HEK293 (cell line): Measurements from ENCODE around the gene SLAMF6.

Source experiments
- CTCF ChIA-PET: fragments of 350-600 bp; formaldehyde crosslinking; extraction: SDS; loops from one replicate; lab custom pipeline; 2021; ENCODE audit warnings: antibody characterized with exemption; lab: Yijun Ruan, JAX
- POLR2A ChIA-PET: fragments of 300-600 bp; formaldehyde crosslinking; extraction: SDS; loops from one replicate; lab custom pipeline; 2020; ENCODE audit warnings: antibody characterized with exemption, inconsistent platforms; lab: Yijun Ruan, JAX
- H3K27ac ChIP-seq: fragments of 200-500 bp; sonication (Bioruptor generic); 2 replicates; pipeline ENCODE4 v1.5.1; 2014; ENCODE audit warnings: low read depth, low read length, control low read depth, inconsistent platforms; ENCODE audit errors: extremely low read depth
- H3K36me3 ChIP-seq, 2 experiments: fragments of 200-500 bp in 1 of 2; sonication (Bioruptor generic) in 1 of 2; 1 replicate in 1 of 2; 2 replicates in 1 of 2; pipeline ENCODE4 v1.5.1; 2014 to 2017; ENCODE audit warnings: inconsistent platforms in 2 of 2, low read length in 2 of 2; ENCODE audit not compliant: control insufficient read depth in 2 of 2, insufficient read depth in 1 of 2
- H3K4me1 ChIP-seq: fragments of 200-500 bp; sonication (Bioruptor generic); 2 replicates; pipeline ENCODE4 v1.5.1; 2014; ENCODE audit warnings: mild to moderate bottlenecking, low read length, inconsistent platforms; ENCODE audit not compliant: control insufficient read depth, insufficient read depth
- H3K4me3 ChIP-seq: 2 replicates; pipeline ENCODE4 v1.5.1; 2011; ENCODE audit warnings: low read depth, mild to moderate bottlenecking, control low read depth, low read length, moderate library complexity
- H3K9me3 ChIP-seq: fragments of 200-500 bp; sonication (Bioruptor generic); 2 replicates; pipeline ENCODE4 v1.5.1; 2014; ENCODE audit warnings: low read depth, low read length, inconsistent platforms; ENCODE audit not compliant: control insufficient read depth, insufficient read depth
- HOXD13 ChIP-seq: sonication (generic); formaldehyde crosslinking; IDR thresholded peaks from 2 replicates; pipeline ENCODE4 v1.8.0; 2022; ENCODE audit warnings: missing genetic modification reagents, borderline replicate concordance
- KLF1 ChIP-seq: fragments of 450-650 bp; formaldehyde crosslinking; IDR thresholded peaks from 2 replicates; pipeline ENCODE4 v1.5.1; 2016; ENCODE audit warnings: missing biosample characterization, missing genetic modification characterization
- KLF16 ChIP-seq: fragments of 450-650 bp; formaldehyde crosslinking; IDR thresholded peaks from 2 replicates; pipeline ENCODE4 v1.5.1; 2017; ENCODE audit warnings: missing biosample characterization, missing genetic modification characterization
- RBAK ChIP-seq: fragments of 450-650 bp; formaldehyde crosslinking; IDR thresholded peaks from 2 replicates; pipeline ENCODE4 v1.5.1; 2016; ENCODE audit warnings: missing biosample characterization, missing genetic modification characterization
- ZNF10 ChIP-seq: fragments of 450-650 bp; formaldehyde crosslinking; IDR thresholded peaks from 2 replicates; pipeline ENCODE4 v1.5.1; 2017; ENCODE audit warnings: missing biosample characterization, missing genetic modification characterization
- ZNF157 ChIP-seq: fragments of 450-650 bp; formaldehyde crosslinking; IDR thresholded peaks from 2 replicates; pipeline ENCODE4 v1.5.1; 2016; ENCODE audit warnings: missing biosample characterization, missing genetic modification characterization
- ZNF202 ChIP-seq: fragments of 450-650 bp; formaldehyde crosslinking; IDR thresholded peaks from 2 replicates; pipeline ENCODE4 v1.5.1; 2016; ENCODE audit warnings: missing biosample characterization, missing genetic modification characterization, borderline replicate concordance
- ZNF426 ChIP-seq: fragments of 450-650 bp; formaldehyde crosslinking; IDR thresholded peaks from 2 replicates; pipeline ENCODE4 v1.5.1; 2017; ENCODE audit warnings: missing biosample characterization, missing genetic modification characterization, mild to moderate bottlenecking, inconsistent platforms, moderate library complexity
- ZNF48 ChIP-seq: fragments of 450-650 bp; formaldehyde crosslinking; IDR thresholded peaks from 2 replicates; pipeline ENCODE4 v1.5.1; 2016; ENCODE audit warnings: missing biosample characterization, missing genetic modification characterization
- ZNF555 ChIP-seq: fragments of 450-650 bp; formaldehyde crosslinking; conservative IDR thresholded peaks from 2 replicates; pipeline ENCODE4 v1.5.1; 2017; ENCODE audit warnings: missing biosample characterization, mild to moderate bottlenecking, missing genetic modification characterization, inconsistent platforms
- ZNF571 ChIP-seq: fragments of 450-650 bp; formaldehyde crosslinking; IDR thresholded peaks from 2 replicates; pipeline ENCODE4 v1.5.0; 2017; ENCODE audit warnings: missing biosample characterization, missing genetic modification characterization
- ZNF600 ChIP-seq: fragments of 450-650 bp; formaldehyde crosslinking; IDR thresholded peaks from 2 replicates; pipeline ENCODE4 v1.5.1; 2016; ENCODE audit warnings: missing biosample characterization, missing genetic modification characterization
- ZNF707 ChIP-seq: fragments of 450-650 bp; formaldehyde crosslinking; IDR thresholded peaks from 2 replicates; pipeline ENCODE4 v1.5.1; 2016; ENCODE audit warnings: missing biosample characterization, missing genetic modification characterization
- ZNF792 ChIP-seq: fragments of 450-650 bp; formaldehyde crosslinking; IDR thresholded peaks from 2 replicates; pipeline ENCODE4 v1.5.1; 2016; ENCODE audit warnings: missing biosample characterization, missing genetic modification characterization
- ZNF830 ChIP-seq: fragments of 450-650 bp; IDR thresholded peaks from 2 replicates; pipeline ENCODE4 v1.5.0; 2018; ENCODE audit warnings: missing biosample characterization, missing genetic modification characterization, low read depth, mild to moderate bottlenecking, moderate library complexity
- TF ChIP-seq, protein P1 (sequence below): fragments of 450-650 bp; formaldehyde crosslinking; IDR thresholded peaks from 2 replicates; pipeline ENCODE4 v1.5.1; 2016; ENCODE audit warnings: missing biosample characterization, missing genetic modification characterization
- TF ChIP-seq, protein P2 (sequence below): fragments of 450-650 bp; formaldehyde crosslinking; IDR thresholded peaks from 2 replicates; pipeline ENCODE4 v1.5.1; 2016; ENCODE audit warnings: missing biosample characterization, missing genetic modification characterization, low read depth
- TF ChIP-seq, protein P3 (sequence below): fragments of 450-650 bp; IDR thresholded peaks from 2 replicates; pipeline ENCODE4 v1.5.1; 2018; ENCODE audit warnings: missing biosample characterization, missing genetic modification characterization
- TF ChIP-seq, protein P4 (sequence below): fragments of 450-650 bp; formaldehyde crosslinking; IDR thresholded peaks from 2 replicates; pipeline ENCODE4 v1.5.1; 2016; ENCODE audit warnings: missing biosample characterization, missing genetic modification characterization
- TF ChIP-seq, protein P5 (sequence below): fragments of 450-650 bp; formaldehyde crosslinking; IDR thresholded peaks from 2 replicates; pipeline ENCODE4 v1.5.1; 2016; ENCODE audit warnings: missing biosample characterization, missing genetic modification characterization
- TF ChIP-seq, protein P6 (sequence below): fragments of 450-650 bp; formaldehyde crosslinking; IDR thresholded peaks from 2 replicates; pipeline ENCODE4 v1.5.1; 2016; ENCODE audit warnings: missing biosample characterization, missing genetic modification characterization
- TF ChIP-seq, protein P7 (sequence below): fragments of 450-650 bp; formaldehyde crosslinking; IDR thresholded peaks from 2 replicates; pipeline ENCODE4 v1.5.1; 2016; ENCODE audit warnings: missing biosample characterization, missing genetic modification characterization

The SLAMF6 gene

DNA sequence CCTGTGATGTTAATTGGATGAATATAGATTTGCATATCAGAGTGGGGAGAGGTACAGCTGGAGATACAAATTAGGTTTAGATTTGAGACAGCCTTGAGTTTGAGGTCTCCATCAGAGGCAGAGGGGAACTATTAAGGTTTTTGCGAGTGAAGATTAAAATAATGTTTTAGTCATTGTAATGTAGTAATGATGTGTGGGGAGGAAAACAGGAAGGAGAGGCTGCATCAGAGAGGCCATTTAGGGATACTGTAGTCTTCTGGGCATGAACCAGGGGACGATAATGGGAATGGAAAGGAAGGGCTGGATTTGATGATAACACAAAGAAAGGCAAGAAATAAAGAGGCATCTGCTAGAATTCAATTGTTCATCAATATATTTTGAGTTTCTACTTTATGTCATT lies 46.8 kb upstream of the SLAMF6 start:
- CTCF ChIA-PET: no interaction called here
- TF ChIP-seq ZNF10 (tag by site-specific recombination) (no peak), ZNF830 (tag by site-specific recombination) (no peak), ZNF555 (tag by site-specific recombination) (no peak)
- TF ChIP-seq, protein P1, sequence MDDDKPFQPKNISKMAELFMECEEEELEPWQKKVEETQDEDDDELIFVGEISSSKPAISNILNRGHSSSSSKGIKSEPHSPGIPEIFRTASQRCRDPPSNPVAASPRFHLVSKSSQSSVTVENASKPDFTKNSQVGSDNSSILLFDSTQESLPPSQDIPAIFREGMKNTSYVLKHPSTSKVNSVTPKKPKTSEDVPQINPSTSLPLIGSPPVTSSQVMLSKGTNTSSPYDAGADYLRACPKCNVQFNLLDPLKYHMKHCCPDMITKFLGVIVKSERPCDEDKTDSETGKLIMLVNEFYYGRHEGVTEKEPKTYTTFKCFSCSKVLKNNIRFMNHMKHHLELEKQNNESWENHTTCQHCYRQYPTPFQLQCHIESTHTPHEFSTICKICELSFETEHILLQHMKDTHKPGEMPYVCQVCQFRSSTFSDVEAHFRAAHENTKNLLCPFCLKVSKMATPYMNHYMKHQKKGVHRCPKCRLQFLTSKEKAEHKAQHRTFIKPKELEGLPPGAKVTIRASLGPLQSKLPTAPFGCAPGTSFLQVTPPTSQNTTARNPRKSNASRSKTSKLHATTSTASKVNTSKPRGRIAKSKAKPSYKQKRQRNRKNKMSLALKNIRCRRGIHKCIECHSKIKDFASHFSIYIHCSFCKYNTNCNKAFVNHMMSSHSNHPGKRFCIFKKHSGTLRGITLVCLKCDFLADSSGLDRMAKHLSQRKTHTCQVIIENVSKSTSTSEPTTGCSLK: no peak
- TF ChIP-seq, protein P2, sequence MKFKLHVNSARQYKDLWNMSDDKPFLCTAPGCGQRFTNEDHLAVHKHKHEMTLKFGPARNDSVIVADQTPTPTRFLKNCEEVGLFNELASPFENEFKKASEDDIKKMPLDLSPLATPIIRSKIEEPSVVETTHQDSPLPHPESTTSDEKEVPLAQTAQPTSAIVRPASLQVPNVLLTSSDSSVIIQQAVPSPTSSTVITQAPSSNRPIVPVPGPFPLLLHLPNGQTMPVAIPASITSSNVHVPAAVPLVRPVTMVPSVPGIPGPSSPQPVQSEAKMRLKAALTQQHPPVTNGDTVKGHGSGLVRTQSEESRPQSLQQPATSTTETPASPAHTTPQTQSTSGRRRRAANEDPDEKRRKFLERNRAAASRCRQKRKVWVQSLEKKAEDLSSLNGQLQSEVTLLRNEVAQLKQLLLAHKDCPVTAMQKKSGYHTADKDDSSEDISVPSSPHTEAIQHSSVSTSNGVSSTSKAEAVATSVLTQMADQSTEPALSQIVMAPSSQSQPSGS (tag by site-specific recombination): no peak
- TF ChIP-seq, protein P3, sequence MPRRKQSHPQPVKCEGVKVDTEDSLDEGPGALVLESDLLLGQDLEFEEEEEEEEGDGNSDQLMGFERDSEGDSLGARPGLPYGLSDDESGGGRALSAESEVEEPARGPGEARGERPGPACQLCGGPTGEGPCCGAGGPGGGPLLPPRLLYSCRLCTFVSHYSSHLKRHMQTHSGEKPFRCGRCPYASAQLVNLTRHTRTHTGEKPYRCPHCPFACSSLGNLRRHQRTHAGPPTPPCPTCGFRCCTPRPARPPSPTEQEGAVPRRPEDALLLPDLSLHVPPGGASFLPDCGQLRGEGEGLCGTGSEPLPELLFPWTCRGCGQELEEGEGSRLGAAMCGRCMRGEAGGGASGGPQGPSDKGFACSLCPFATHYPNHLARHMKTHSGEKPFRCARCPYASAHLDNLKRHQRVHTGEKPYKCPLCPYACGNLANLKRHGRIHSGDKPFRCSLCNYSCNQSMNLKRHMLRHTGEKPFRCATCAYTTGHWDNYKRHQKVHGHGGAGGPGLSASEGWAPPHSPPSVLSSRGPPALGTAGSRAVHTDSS: no peak
- H3K36me3 ChIP-seq: no peaks in the 10 kb centered on the region
- H3K27ac ChIP-seq: no peak overlapping the region
- POLR2A ChIA-PET: no interaction called here
- no peak overlapping the region for H3K4me3 ChIP-seq
- H3K9me3 ChIP-seq: no peaks in the 10 kb centered on the region
- no peaks in the 10 kb centered on the region for H3K4me1 ChIP-seq

DNA sequence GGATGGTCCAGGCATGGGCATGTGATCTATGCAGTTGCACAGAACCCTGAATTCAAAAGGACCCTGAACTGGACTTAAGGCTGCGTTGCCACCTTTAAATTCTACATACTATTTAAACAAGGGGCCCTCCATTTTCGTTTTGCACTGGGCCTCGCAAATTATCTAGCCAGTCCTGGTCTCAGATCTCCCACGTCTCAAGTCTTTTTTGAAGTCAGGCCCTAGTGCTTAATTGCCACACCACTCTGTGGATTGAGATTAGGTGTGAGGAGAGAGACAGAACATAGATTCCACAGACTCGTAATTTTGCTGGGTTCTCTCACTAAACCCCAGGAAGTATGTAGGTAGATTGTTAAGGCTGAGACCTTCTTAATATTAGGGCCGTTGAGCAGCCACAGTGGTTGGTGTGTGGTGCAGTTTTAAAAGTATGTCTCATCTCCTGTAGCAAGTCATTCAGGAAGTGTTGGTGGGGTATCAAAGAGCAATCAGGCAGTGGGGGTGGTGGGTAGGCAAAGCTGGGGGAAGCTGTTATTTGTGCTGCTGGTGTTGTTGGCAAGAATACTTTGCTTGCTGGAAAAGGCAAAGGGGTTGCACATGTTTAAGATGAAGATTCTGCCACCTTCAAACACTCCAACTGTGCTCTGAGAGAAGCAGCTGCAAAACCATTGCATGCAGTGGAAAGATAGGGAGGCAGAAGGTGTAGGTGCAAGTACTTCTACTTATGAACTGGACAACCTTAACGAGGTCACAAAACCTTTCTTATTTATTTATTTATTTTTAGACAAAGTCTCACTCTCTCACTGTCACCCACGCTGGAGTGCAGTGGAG lies 45.0 kb upstream of the SLAMF6 start:
- Histone ChIP-seq H3K9me3 (no peaks in the 10 kb centered on the region), H3K27ac (no peak overlapping the region), H3K4me1 (no peaks in the 10 kb centered on the region), H3K4me3 (no peak overlapping the region), H3K36me3 (no peaks in the 10 kb centered on the region)
- ChIA-PET POLR2A (no interaction called here), CTCF (no interaction called here)
- TF ChIP-seq, protein P4, sequence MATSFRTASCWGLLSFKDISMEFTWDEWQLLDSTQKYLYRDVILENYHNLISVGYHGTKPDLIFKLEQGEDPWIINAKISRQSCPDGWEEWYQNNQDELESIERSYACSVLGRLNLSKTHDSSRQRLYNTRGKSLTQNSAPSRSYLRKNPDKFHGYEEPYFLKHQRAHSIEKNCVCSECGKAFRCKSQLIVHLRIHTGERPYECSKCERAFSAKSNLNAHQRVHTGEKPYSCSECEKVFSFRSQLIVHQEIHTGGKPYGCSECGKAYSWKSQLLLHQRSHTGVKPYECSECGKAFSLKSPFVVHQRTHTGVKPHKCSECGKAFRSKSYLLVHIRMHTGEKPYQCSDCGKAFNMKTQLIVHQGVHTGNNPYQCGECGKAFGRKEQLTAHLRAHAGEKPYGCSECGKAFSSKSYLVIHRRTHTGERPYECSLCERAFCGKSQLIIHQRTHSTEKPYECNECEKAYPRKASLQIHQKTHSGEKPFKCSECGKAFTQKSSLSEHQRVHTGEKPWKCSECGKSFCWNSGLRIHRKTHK: no peak
- no peak for TF ChIP-seq KLF1 (tag by site-specific recombination)
- no peak for TF ChIP-seq ZNF426
- no peak for TF ChIP-seq RBAK (tag by site-specific recombination)
- TF ChIP-seq ZNF48 (tag by site-specific recombination): no peak
- TF ChIP-seq KLF16 (tag by site-specific recombination): no peak
- TF ChIP-seq ZNF571 (tag by site-specific recombination): no peak
- TF ChIP-seq ZNF600: no peak
- no peak for TF ChIP-seq ZNF202 (tag by site-specific recombination)
- TF ChIP-seq ZNF157 (tag by site-specific recombination): no peak
- TF ChIP-seq, protein P5, sequence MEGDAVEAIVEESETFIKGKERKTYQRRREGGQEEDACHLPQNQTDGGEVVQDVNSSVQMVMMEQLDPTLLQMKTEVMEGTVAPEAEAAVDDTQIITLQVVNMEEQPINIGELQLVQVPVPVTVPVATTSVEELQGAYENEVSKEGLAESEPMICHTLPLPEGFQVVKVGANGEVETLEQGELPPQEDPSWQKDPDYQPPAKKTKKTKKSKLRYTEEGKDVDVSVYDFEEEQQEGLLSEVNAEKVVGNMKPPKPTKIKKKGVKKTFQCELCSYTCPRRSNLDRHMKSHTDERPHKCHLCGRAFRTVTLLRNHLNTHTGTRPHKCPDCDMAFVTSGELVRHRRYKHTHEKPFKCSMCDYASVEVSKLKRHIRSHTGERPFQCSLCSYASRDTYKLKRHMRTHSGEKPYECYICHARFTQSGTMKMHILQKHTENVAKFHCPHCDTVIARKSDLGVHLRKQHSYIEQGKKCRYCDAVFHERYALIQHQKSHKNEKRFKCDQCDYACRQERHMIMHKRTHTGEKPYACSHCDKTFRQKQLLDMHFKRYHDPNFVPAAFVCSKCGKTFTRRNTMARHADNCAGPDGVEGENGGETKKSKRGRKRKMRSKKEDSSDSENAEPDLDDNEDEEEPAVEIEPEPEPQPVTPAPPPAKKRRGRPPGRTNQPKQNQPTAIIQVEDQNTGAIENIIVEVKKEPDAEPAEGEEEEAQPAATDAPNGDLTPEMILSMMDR: no peak
- TF ChIP-seq, protein P6, sequence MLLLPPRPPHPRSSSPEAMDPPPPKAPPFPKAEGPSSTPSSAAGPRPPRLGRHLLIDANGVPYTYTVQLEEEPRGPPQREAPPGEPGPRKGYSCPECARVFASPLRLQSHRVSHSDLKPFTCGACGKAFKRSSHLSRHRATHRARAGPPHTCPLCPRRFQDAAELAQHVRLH (tag by site-specific recombination): no peak
- TF ChIP-seq ZNF792: no peak
- TF ChIP-seq, protein P7, sequence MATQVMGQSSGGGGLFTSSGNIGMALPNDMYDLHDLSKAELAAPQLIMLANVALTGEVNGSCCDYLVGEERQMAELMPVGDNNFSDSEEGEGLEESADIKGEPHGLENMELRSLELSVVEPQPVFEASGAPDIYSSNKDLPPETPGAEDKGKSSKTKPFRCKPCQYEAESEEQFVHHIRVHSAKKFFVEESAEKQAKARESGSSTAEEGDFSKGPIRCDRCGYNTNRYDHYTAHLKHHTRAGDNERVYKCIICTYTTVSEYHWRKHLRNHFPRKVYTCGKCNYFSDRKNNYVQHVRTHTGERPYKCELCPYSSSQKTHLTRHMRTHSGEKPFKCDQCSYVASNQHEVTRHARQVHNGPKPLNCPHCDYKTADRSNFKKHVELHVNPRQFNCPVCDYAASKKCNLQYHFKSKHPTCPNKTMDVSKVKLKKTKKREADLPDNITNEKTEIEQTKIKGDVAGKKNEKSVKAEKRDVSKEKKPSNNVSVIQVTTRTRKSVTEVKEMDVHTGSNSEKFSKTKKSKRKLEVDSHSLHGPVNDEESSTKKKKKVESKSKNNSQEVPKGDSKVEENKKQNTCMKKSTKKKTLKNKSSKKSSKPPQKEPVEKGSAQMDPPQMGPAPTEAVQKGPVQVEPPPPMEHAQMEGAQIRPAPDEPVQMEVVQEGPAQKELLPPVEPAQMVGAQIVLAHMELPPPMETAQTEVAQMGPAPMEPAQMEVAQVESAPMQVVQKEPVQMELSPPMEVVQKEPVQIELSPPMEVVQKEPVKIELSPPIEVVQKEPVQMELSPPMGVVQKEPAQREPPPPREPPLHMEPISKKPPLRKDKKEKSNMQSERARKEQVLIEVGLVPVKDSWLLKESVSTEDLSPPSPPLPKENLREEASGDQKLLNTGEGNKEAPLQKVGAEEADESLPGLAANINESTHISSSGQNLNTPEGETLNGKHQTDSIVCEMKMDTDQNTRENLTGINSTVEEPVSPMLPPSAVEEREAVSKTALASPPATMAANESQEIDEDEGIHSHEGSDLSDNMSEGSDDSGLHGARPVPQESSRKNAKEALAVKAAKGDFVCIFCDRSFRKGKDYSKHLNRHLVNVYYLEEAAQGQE (tag by site-specific recombination): no peak
- no peak for TF ChIP-seq ZNF707 (tag by site-specific recombination)
- TF ChIP-seq HOXD13 (CRISPR knock-in tag): no peak
